ENCODE results near the gene MPPED2. TPM values are rescaled to one million over a fixed set of nuclear protein-coding genes. Genes with fewer than 3 reads are reported as not detected.

MPPED2 gene
- polyA plus RNA-seq, 1 donor (not counting 4 experiments of a cell fraction or from before 2014, with no cell fraction given) = not detected

- H3K27me3 ChIP-seq (ENCODE audit: control insufficient read depth, extremely low read depth, insufficient read depth, low read length) = no peaks in the 10 kb centered on the region
- no peaks in the 10 kb centered on the region for H3K9me1 ChIP-seq (ENCODE audit: control insufficient read depth, extremely low read depth, insufficient read depth, low read length)
- no peaks in the 10 kb centered on the region for H4K20me1 ChIP-seq (ENCODE audit: control insufficient read depth, extremely low read depth, insufficient read depth, low read length)
- no peaks in the 10 kb centered on the region for H3K9me3 ChIP-seq (ENCODE audit: control insufficient read depth, low read depth, low read length)
- H3K4me1 ChIP-seq (ENCODE audit: control insufficient read depth, extremely low read depth, insufficient read depth, low read length) = no peaks in the 10 kb centered on the region
- TF ChIP-seq EZH2 (IDR thresholded peaks at IDR 0.05; ENCODE audit: low read length) = no peak
- no peak for TF ChIP-seq CTCF (optimal IDR thresholded peaks at IDR 0.05 in 1 of 3, IDR thresholded peaks at IDR 0.05 in 1 of 3, conservative IDR thresholded peaks at IDR 0.05 in 1 of 3; ENCODE audit: extremely low read depth in 1 of 3, insufficient read depth in 2 of 3, low read length in 3 of 3)
- H3K4me3 ChIP-seq (ENCODE audit: control insufficient read depth in 2 of 3, extremely low read depth in 1 of 3, insufficient read depth in 2 of 3, low read depth in 1 of 3, low read length in 3 of 3) = no peak overlapping the region
- DNase-seq (ENCODE audit: low read depth, low spot score) (no peak), FAIRE-seq (no peak)
- dilution Hi-C loops (cut with MboI; ENCODE audit: extremely low pct_ligation_motif_present, low sequenced_read_pairs) = no loop called here
- H3K79me2 ChIP-seq (ENCODE audit: control insufficient read depth, insufficient read depth, low read length) = no peaks in the 10 kb centered on the region
- no peaks in the 10 kb centered on the region for H3K36me3 ChIP-seq (ENCODE audit: control insufficient read depth in 2 of 2, extremely low read depth in 1 of 2, insufficient read depth in 2 of 2, low read length in 2 of 2)
- H3K9ac ChIP-seq (ENCODE audit: control insufficient read depth, extremely low read depth, insufficient read depth, low read length) = no peak overlapping the region
- H2AFZ ChIP-seq (ENCODE audit: control insufficient read depth, low read length) = no peak overlapping the region
- H3K4me2 ChIP-seq (ENCODE audit: control insufficient read depth, extremely low read depth, insufficient read depth, low read depth, low read length) = no peak overlapping the region
- no peak overlapping the region for H3K27ac ChIP-seq (ENCODE audit: control insufficient read depth, insufficient read depth, low read length)
These were observed 190.4 kb downstream of the MPPED2 start for GRCh38 chr11:30395751-30396150.

GRCh38 chr11:30393012-30393411 is 193.1 kb downstream of the MPPED2 start:
- Histone ChIP-seq H3K27me3 (ENCODE audit: control insufficient read depth, extremely low read depth, insufficient read depth, low read length) (no peaks in the 10 kb centered on the region), H3K79me2 (ENCODE audit: control insufficient read depth, insufficient read depth, low read length) (no peaks in the 10 kb centered on the region), H3K9ac (ENCODE audit: control insufficient read depth, extremely low read depth, insufficient read depth, low read length) (no peak overlapping the region), H4K20me1 (ENCODE audit: control insufficient read depth, extremely low read depth, insufficient read depth, low read length) (no peaks in the 10 kb centered on the region), H2AFZ (ENCODE audit: control insufficient read depth, low read length) (no peak overlapping the region), H3K9me1 (ENCODE audit: control insufficient read depth, extremely low read depth, insufficient read depth, low read length) (no peaks in the 10 kb centered on the region), H3K4me2 (ENCODE audit: control insufficient read depth, extremely low read depth, insufficient read depth, low read depth, low read length) (no peak overlapping the region), H3K36me3 (ENCODE audit: control insufficient read depth in 2 of 2, extremely low read depth in 1 of 2, insufficient read depth in 2 of 2, low read length in 2 of 2) (no peaks in the 10 kb centered on the region), H3K4me3 (ENCODE audit: control insufficient read depth in 2 of 3, extremely low read depth in 1 of 3, insufficient read depth in 2 of 3, low read depth in 1 of 3, low read length in 3 of 3) (no peak overlapping the region), H3K9me3 (ENCODE audit: control insufficient read depth, low read depth, low read length) (no peaks in the 10 kb centered on the region), H3K27ac (ENCODE audit: control insufficient read depth, insufficient read depth, low read length) (no peak overlapping the region), H3K4me1 (ENCODE audit: control insufficient read depth, extremely low read depth, insufficient read depth, low read length) (no peaks in the 10 kb centered on the region)
- TF ChIP-seq EZH2 (IDR thresholded peaks at IDR 0.05; ENCODE audit: low read length) = no peak
- TF ChIP-seq CTCF (optimal IDR thresholded peaks at IDR 0.05 in 1 of 3, IDR thresholded peaks at IDR 0.05 in 1 of 3, conservative IDR thresholded peaks at IDR 0.05 in 1 of 3; ENCODE audit: extremely low read depth in 1 of 3, insufficient read depth in 2 of 3, low read length in 3 of 3) = no peak
- DNase-seq (ENCODE audit: low read depth, low spot score) = no peak
- no peak for FAIRE-seq
- dilution Hi-C loops (cut with MboI; ENCODE audit: extremely low pct_ligation_motif_present, low sequenced_read_pairs) = no loop called here

All from keratinocyte (primary cell).